Measurements from ENCODE around the gene AK8. TPM values are rescaled to one million over a fixed set of nuclear protein-coding genes. Genes with fewer than 3 reads are reported as not detected.

Gene AK8
- total and polyA plus RNA-seq, 7 donors, result 0.10 TPM; not detected in 6

DNA sequence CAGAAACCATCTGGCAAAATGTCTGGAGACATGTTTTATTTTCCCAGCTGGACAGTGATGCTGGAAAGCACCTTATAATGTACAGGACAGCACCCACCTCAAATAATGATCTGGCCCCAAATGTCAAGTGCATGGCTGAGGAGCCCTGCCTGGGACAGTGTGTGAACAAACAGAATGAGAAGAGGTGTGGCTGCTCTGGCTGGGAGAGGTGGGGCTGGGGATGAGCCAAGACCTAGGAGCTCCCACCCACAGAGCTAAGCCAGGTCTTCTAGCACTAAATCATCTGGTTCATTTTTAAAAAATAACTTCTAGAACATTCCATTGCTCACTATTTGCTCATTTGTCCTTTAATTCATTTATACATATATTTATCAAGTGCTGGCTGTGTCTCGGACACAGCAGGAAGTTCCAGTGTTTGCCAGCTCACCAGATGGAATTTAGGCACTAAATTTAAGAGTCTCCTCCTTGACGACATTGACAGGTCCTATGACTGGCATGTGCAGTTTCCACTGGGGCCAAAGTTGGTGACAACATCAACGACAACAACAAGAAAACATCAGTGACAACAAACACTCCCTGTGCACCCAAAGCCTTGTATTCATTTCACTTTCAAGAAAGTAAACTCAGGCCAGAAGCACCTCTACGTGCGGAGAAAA is 148.7 kb downstream of the AK8 start:
- 38 to 44% (median 39%) methylated on average over 5 of the region's 5 CpGs for WGBS, 3 donors
- H3K27ac ChIP-seq, result no peak overlapping the region
- no peaks in the 10 kb centered on the region for H3K4me1 ChIP-seq
- ATAC-seq (no peak), DNase-seq (no peak)
- TF ChIP-seq, protein P1, sequence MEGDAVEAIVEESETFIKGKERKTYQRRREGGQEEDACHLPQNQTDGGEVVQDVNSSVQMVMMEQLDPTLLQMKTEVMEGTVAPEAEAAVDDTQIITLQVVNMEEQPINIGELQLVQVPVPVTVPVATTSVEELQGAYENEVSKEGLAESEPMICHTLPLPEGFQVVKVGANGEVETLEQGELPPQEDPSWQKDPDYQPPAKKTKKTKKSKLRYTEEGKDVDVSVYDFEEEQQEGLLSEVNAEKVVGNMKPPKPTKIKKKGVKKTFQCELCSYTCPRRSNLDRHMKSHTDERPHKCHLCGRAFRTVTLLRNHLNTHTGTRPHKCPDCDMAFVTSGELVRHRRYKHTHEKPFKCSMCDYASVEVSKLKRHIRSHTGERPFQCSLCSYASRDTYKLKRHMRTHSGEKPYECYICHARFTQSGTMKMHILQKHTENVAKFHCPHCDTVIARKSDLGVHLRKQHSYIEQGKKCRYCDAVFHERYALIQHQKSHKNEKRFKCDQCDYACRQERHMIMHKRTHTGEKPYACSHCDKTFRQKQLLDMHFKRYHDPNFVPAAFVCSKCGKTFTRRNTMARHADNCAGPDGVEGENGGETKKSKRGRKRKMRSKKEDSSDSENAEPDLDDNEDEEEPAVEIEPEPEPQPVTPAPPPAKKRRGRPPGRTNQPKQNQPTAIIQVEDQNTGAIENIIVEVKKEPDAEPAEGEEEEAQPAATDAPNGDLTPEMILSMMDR (IDR thresholded peaks at IDR 0.05), result no peak
- H3K9me3 ChIP-seq, result no peaks in the 10 kb centered on the region
- H3K27me3 ChIP-seq (ENCODE audit: insufficient read depth in 3 of 3, low read length in 2 of 3), result peaks cover 0 to 58% (median 8%) of the 10 kb centered on the region in 3 donors
- H3K4me3 ChIP-seq, result no peak overlapping the region
- no peaks in the 10 kb centered on the region for H3K36me3 ChIP-seq (ENCODE audit: insufficient read depth in 1 of 2, low read depth in 1 of 2)
- intact Hi-C loops (cut with DNase I), result no loop called here

DNA sequence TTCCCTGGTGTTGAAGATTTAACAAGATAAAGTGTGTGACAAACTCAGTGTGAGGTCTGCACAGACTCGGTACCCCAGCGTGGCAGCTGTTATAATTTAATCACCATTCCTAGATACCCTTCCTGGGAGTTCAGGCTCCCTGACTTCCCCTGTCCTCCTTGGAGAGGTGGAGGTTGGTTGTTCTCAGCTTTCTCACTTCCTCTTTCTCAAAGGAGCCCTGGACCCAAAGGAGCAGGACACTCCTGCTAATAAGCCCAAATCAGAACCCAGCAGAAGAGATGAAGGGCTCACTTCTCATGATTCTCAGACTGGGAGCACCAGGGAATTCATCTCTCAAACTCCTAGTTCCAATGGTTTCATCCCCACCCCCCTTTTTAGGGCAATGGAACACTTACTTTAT is 149.6 kb downstream of the AK8 start:
- Histone ChIP-seq H3K9me3 (no peaks in the 10 kb centered on the region), H3K27me3 (ENCODE audit: insufficient read depth in 3 of 3, low read length in 2 of 3) (peaks cover 0 to 57% (median 8%) of the 10 kb centered on the region in 3 donors), H3K4me1 (no peaks in the 10 kb centered on the region), H3K4me3 (no peak overlapping the region), H3K27ac (no peak overlapping the region), H3K36me3 (ENCODE audit: insufficient read depth in 1 of 2, low read depth in 1 of 2) (no peaks in the 10 kb centered on the region)
- no peak for ATAC-seq
- 42 to 51% (median 47%) methylated on average over 2 of the region's 2 CpGs for WGBS, 3 donors
- intact Hi-C loops (cut with DNase I), result no loop called here
- no peak for DNase-seq
- TF ChIP-seq, protein P1 (IDR thresholded peaks at IDR 0.05), result no peak

DNA sequence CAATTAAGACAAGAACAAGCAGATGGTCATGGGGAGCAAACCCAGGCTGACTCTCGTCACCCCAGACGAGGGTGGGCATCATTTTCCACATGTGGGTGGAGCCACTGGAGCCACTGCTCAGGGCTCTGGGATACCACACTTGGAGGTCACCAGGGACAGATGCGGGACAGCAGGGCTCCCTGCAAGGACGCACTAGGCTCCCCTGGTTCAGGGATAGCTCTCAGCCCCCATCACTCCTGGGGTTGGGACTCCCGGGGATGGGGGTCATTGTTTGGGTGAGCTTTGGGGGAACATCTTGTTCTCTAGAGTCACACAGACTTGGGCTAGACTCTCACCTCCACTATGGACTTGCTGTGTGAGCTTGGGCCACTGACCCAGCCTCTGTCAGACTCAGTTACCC is 150.0 kb downstream of the AK8 start:
- Histone ChIP-seq H3K4me3 (no peak overlapping the region), H3K27me3 (ENCODE audit: insufficient read depth in 3 of 3, low read length in 2 of 3) (peaks cover 0 to 57% (median 8%) of the 10 kb centered on the region in 3 donors), H3K27ac (no peak overlapping the region), H3K4me1 (no peaks in the 10 kb centered on the region), H3K36me3 (ENCODE audit: insufficient read depth in 1 of 2, low read depth in 1 of 2) (no peaks in the 10 kb centered on the region), H3K9me3 (no peaks in the 10 kb centered on the region)
- intact Hi-C loops (cut with DNase I), result no loop called here
- TF ChIP-seq, protein P1 (IDR thresholded peaks at IDR 0.05), result no peak
- DNase-seq (no peak), ATAC-seq (no peak)
- 84 to 91% (median 87%) methylated on average over 5 of the region's 5 CpGs for WGBS, 3 donors

- H3K4me1 ChIP-seq, result no peaks in the 10 kb centered on the region
- TF ChIP-seq, protein P1 (IDR thresholded peaks at IDR 0.05), result no peak
- no peaks in the 10 kb centered on the region for H3K9me3 ChIP-seq
- no peak overlapping the region for H3K27ac ChIP-seq
- DNase-seq (no peak), ATAC-seq (no peak)
- no peak overlapping the region for H3K4me3 ChIP-seq
- no peaks in the 10 kb centered on the region for H3K36me3 ChIP-seq (ENCODE audit: insufficient read depth in 1 of 2, low read depth in 1 of 2)
- WGBS, 3 donors, result 56 to 57% (median 56%) methylated on average over 8 of the region's 8 CpGs
- intact Hi-C loops (cut with DNase I), result no loop called here
- H3K27me3 ChIP-seq (ENCODE audit: insufficient read depth in 3 of 3, low read length in 2 of 3), result peaks cover 0 to 54% (median 8%) of the 10 kb centered on the region in 3 donors
Measured at GRCh38 chr9:132726576-132727130, 151.4 kb downstream of the AK8 start.
